ENCODE results near the gene SH2D1B. TPM values are rescaled to one million over a fixed set of nuclear protein-coding genes. Genes with fewer than 3 reads are reported as not detected.

Gene SH2D1B
- total and polyA plus RNA-seq, 9 of the 15 experiments (the other 6 are each of a cell fraction or from before 2014, with no cell fraction given): 5.6 to 19.6 (median 9.7) TPM

- peak; percentile 74 to 88 (median 84) for DNase-seq (ENCODE audit: extremely low read depth in 1 of 4, low spot score in 3 of 4)
- H3K27ac ChIP-seq (ENCODE audit: extremely low read depth, low read depth, low read length): peak overlapping the region; percentile 55
- ChIA-PET CTCF (ENCODE audit: low intra/inter-chr PET ratio) (no interaction called here), POLR2A (interaction anchor here (2.6 to 2.8 kb wide), 2 partner anchors 9 to 10 kb away, joined by 10 to 17 read pairs; no protein-coding TSS in a partner anchor)
- peak overlapping the region; percentile 26 to 75; a peak in 3 of 4 replicates for H3K9ac ChIP-seq (ENCODE audit: insufficient read depth in 1 of 2, low read depth in 2 of 2, low read length in 2 of 2)
- H3K36me3 ChIP-seq (ENCODE audit: control insufficient read depth, insufficient read depth, low read length): no peaks in the 10 kb centered on the region; the same call in 2 of the 3 replicates
- H3K4me3 ChIP-seq: no peak overlapping the region
- H3K79me2 ChIP-seq (ENCODE audit: control insufficient read depth, insufficient read depth, low read length): peaks cover 12% of the 10 kb centered on the region; the same call in 2 of the 3 replicates
- peak; percentile 26 for FAIRE-seq
- no peaks in the 10 kb centered on the region for H3K9me3 ChIP-seq (replicated peaks; ENCODE audit: control insufficient read depth, insufficient read depth, low read depth, low read length)
- H3K9me1 ChIP-seq (ENCODE audit: control insufficient read depth, insufficient read depth, low read length): peaks cover 7% of the 10 kb centered on the region
- H3K27me3 ChIP-seq (ENCODE audit: control insufficient read depth in 2 of 2, insufficient read depth in 2 of 2, low read length in 2 of 2): no peaks in the 10 kb centered on the region
- in situ Hi-C loops (cut with MboI): no loop called here
- peak overlapping the region; percentile 52 for H2AFZ ChIP-seq (ENCODE audit: low read depth, low read length)
- ATAC-seq: peak; percentile 16
- 7% methylated on average over 9 of the region's 9 CpGs for WGBS (ENCODE audit: insufficient coverage, low coverage, missing lambda C conversion rate)
- H3K4me2 ChIP-seq (ENCODE audit: insufficient read depth, low read length): peak overlapping the region; percentile 45
- no TSS peak for BruUV-seq (replicated peaks)
- intact Hi-C loops (cut with micrococcal nuclease): loop anchor here (5.0 kb wide), 1 partner anchor 113 kb away; no protein-coding TSS in a partner anchor
- peaks cover 55 to 69% of the 10 kb centered on the region in 2 experiments for H3K4me1 ChIP-seq (replicated peaks in 1 of 2; ENCODE audit: control insufficient read depth in 2 of 2, insufficient read depth in 2 of 2, low read length in 2 of 2)
- H4K20me1 ChIP-seq (replicated peaks; ENCODE audit: control insufficient read depth, insufficient read depth, low read length): no peaks in the 10 kb centered on the region
- TF ChIP-seq ZNF592 (IDR thresholded peaks at IDR 0.05) (peak; percentile 90), MGA (IDR thresholded peaks at IDR 0.05) (peak; percentile 72)
These were observed 22.0 kb downstream of the SH2D1B start for GRCh38 chr1:162389971-162390370.
